Neuronal stem cell (in vitro differentiated cells): ENCODE data around the gene CACNB2.

ENCODE experiments used
- DNase-seq: peaks from one replicate; pipeline ENCODE4 v3.0.0-alpha.2; 2013; ENCODE audit warnings: low spot score
- H2AFZ ChIP-seq: one replicate; pipeline ENCODE4 v1.6.1; 2013; ENCODE audit warnings: mild to moderate bottlenecking, low read length, inconsistent platforms
- H2AK5ac ChIP-seq: 2 replicates; pipeline ENCODE4 v1.6.1; 2013; ENCODE audit warnings: low read depth, mild to moderate bottlenecking, inconsistent platforms, low read length, moderate library complexity, mixed read lengths
- H2BK120ac ChIP-seq: 2 replicates; pipeline ENCODE4 v1.6.1; 2013; ENCODE audit warnings: low read depth, mild to moderate bottlenecking, inconsistent platforms, low read length, moderate library complexity, mixed read lengths
- H2BK12ac ChIP-seq: one replicate; pipeline ENCODE4 v1.6.1; 2013; ENCODE audit warnings: low read length, inconsistent platforms
- H2BK15ac ChIP-seq: 2 replicates; pipeline ENCODE4 v1.6.1; 2013; ENCODE audit warnings: mild to moderate bottlenecking, low read length, inconsistent platforms, mixed read lengths
- H2BK5ac ChIP-seq: one replicate; pipeline ENCODE4 v1.6.1; 2013; ENCODE audit warnings: inconsistent platforms, mild to moderate bottlenecking, low read length, moderate library complexity
- H3K14ac ChIP-seq: one replicate; pipeline ENCODE4 v1.6.1; 2013; ENCODE audit warnings: low read length, inconsistent platforms
- H3K18ac ChIP-seq: 2 replicates; pipeline ENCODE4 v1.6.1; 2013; ENCODE audit warnings: low read length, inconsistent platforms
- H3K23ac ChIP-seq: 2 replicates; pipeline ENCODE4 v1.6.1; 2013; ENCODE audit warnings: low read depth, mild to moderate bottlenecking, mixed read lengths, low read length, inconsistent platforms; ENCODE audit not compliant: poor library complexity
- H3K27ac ChIP-seq: replicated peaks from 3 replicates; pipeline ENCODE4 v1.5.1; 2013; ENCODE audit warnings: low read length, inconsistent platforms
- H3K27me3 ChIP-seq, 3 experiments: 2 replicates each; pipeline ENCODE4 v1.6.1; 2013; ENCODE audit warnings: low read length in 3 of 3, mild to moderate bottlenecking in 2 of 3, inconsistent platforms in 1 of 3, low read depth in 1 of 3, mixed read lengths in 1 of 3, moderate library complexity in 1 of 3; ENCODE audit not compliant: control insufficient read depth in 3 of 3, insufficient read depth in 3 of 3
- H3K36me3 ChIP-seq, 2 donors: replicated peaks in 1 of 2; 2 replicates each; pipeline ENCODE4 v1.6.1; 2013; ENCODE audit warnings: low read length in 2 of 2; ENCODE audit not compliant: control insufficient read depth in 2 of 2, insufficient read depth in 2 of 2
- H3K4ac ChIP-seq: 2 replicates; pipeline ENCODE4 v1.6.1; 2013; ENCODE audit warnings: inconsistent platforms, mild to moderate bottlenecking, low read length, moderate library complexity
- H3K4me1 ChIP-seq, 2 donors: 1 replicate in 1 of 2; 2 replicates in 1 of 2; pipeline ENCODE4 v1.6.1; 2013; ENCODE audit warnings: low read length in 2 of 2, low read depth in 1 of 2; ENCODE audit not compliant: control insufficient read depth in 2 of 2, insufficient read depth in 1 of 2
- H3K4me2 ChIP-seq: one replicate; pipeline ENCODE4 v1.6.1; 2013; ENCODE audit warnings: mild to moderate bottlenecking, low read length, inconsistent platforms; ENCODE audit not compliant: insufficient read depth, poor library complexity, severe bottlenecking
- H3K4me3 ChIP-seq, 2 donors: 2 replicates each; pipeline ENCODE4 v1.5.1; 2013; ENCODE audit warnings: low read length in 2 of 2, mild to moderate bottlenecking in 2 of 2, inconsistent platforms in 1 of 2, moderate library complexity in 1 of 2
- H3K79me1 ChIP-seq: one replicate; pipeline ENCODE4 v1.6.1; 2013; ENCODE audit warnings: low read depth, mild to moderate bottlenecking, inconsistent platforms, low read length, moderate library complexity
- H3K9ac ChIP-seq: one replicate; pipeline ENCODE4 v1.6.1; 2013; ENCODE audit warnings: mild to moderate bottlenecking, low read depth, low read length, inconsistent platforms; ENCODE audit not compliant: poor library complexity
- H3K9me3 ChIP-seq, 2 donors: replicated peaks in 1 of 2; 2 replicates each; pipeline versions ENCODE3 to v1.6.1; 2013; ENCODE audit warnings: low read length in 2 of 2, mild to moderate bottlenecking in 2 of 2, inconsistent platforms in 1 of 2, low read depth in 1 of 2, mixed read lengths in 1 of 2, moderate library complexity in 1 of 2; ENCODE audit not compliant: control insufficient read depth in 2 of 2, insufficient read depth in 1 of 2
- H4K8ac ChIP-seq: one replicate; pipeline ENCODE4 v1.6.1; 2013; ENCODE audit warnings: low read depth, mild to moderate bottlenecking, inconsistent platforms, low read length, moderate library complexity
- H4K91ac ChIP-seq: one replicate; pipeline ENCODE4 v1.6.1; 2013; ENCODE audit warnings: low read length, low read depth, mild to moderate bottlenecking, inconsistent platforms; ENCODE audit not compliant: poor library complexity
- WGBS, 2 donors: extraction: QIAGEN DNeasy Blood & Tissue Kit; methylation state at CpG; one replicate each; pipeline ENCODE4 v1.1.7; 2013; ENCODE audit warnings: missing lambda C conversion rate in 2 of 2, mixed read lengths in 1 of 2; ENCODE audit not compliant: insufficient read length in 2 of 2, insufficient replicate concordance in 1 of 2; ENCODE audit errors: extremely low coverage in 2 of 2; 5-methylcytosine and 5-hydroxymethylcytosine counted together

Gene CACNB2

GRCh38 chr10:18252086-18252485, 111.9 kb downstream of the CACNB2 start:
- H2BK15ac ChIP-seq = no peak overlapping the region
- H2BK12ac ChIP-seq = no peak overlapping the region
- H3K79me1 ChIP-seq = no peaks in the 10 kb centered on the region
- H3K23ac ChIP-seq = no peak overlapping the region
- no peak overlapping the region for H3K27ac ChIP-seq
- no peak overlapping the region for H3K14ac ChIP-seq
- H3K9ac ChIP-seq = no peak overlapping the region
- no peak overlapping the region for H2BK120ac ChIP-seq
- H2BK5ac ChIP-seq = no peak overlapping the region
- no peak overlapping the region for H4K91ac ChIP-seq
- H3K4ac ChIP-seq = no peak overlapping the region
- H3K36me3 ChIP-seq = no peaks in the 10 kb centered on the region
- H3K18ac ChIP-seq = no peak overlapping the region
- H3K4me3 ChIP-seq = no peak overlapping the region
- H4K8ac ChIP-seq = no peak overlapping the region
- H3K4me2 ChIP-seq = no peak overlapping the region
- no CpG with 5 or more reads among the region's 7 CpGs for WGBS, 2 donors
- no peak overlapping the region for H2AFZ ChIP-seq
- no peak overlapping the region for H2AK5ac ChIP-seq
- no peak for DNase-seq
- H3K4me1 ChIP-seq = peaks cover 0 to under 1% of the 10 kb centered on the region in 2 donors
- no peaks in the 10 kb centered on the region for H3K9me3 ChIP-seq
- H3K27me3 ChIP-seq = no peaks in the 10 kb centered on the region

GRCh38 chr10:18254086-18254485, 113.9 kb downstream of the CACNB2 start:
- Histone ChIP-seq H2AFZ (no peak overlapping the region), H3K9ac (no peak overlapping the region), H2BK15ac (no peak overlapping the region), H2BK12ac (no peak overlapping the region), H4K8ac (no peak overlapping the region), H3K4me3 (no peak overlapping the region), H3K4me1 (no peaks in the 10 kb centered on the region), H3K4me2 (no peak overlapping the region), H3K36me3 (no peaks in the 10 kb centered on the region), H2AK5ac (no peak overlapping the region), H3K23ac (no peak overlapping the region), H4K91ac (no peak overlapping the region), H3K79me1 (no peaks in the 10 kb centered on the region), H3K27me3 (no peaks in the 10 kb centered on the region), H2BK120ac (no peak overlapping the region), H3K18ac (no peak overlapping the region), H2BK5ac (no peak overlapping the region), H3K14ac (no peak overlapping the region), H3K9me3 (no peaks in the 10 kb centered on the region), H3K4ac (no peak overlapping the region), H3K27ac (no peak overlapping the region)
- no CpG with 5 or more reads among the region's 2 CpGs for WGBS, 2 donors
- DNase-seq = no peak

DNA sequence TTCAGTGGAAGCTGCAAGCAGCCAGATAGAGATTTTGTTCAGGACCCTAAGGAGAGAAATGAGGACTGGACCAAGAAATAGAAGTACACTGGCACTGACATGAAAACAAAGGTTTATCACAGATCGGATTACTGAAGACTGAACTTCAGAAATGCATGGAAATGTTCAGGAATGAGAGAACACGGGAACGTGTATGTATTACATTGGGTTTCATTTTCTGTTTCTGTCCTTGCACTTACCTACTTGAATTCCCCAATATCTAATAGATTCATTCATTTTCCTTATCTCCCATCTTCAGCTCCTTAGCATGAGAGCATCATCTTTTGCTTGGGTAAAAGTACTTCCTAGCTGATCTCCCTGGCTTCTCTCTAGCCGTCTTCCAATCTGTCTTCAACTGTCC, 114.5 kb downstream of the CACNB2 start:
- Histone ChIP-seq H2BK12ac (no peak overlapping the region), H3K18ac (no peak overlapping the region), H3K27me3 (no peaks in the 10 kb centered on the region), H3K4ac (no peak overlapping the region), H2BK5ac (no peak overlapping the region), H3K9me3 (no peaks in the 10 kb centered on the region), H3K36me3 (no peaks in the 10 kb centered on the region), H4K91ac (no peak overlapping the region), H3K9ac (no peak overlapping the region), H2AFZ (no peak overlapping the region), H3K4me1 (no peaks in the 10 kb centered on the region), H4K8ac (no peak overlapping the region), H3K4me2 (no peak overlapping the region), H2AK5ac (no peak overlapping the region), H2BK120ac (no peak overlapping the region), H3K4me3 (no peak overlapping the region), H2BK15ac (no peak overlapping the region), H3K23ac (no peak overlapping the region), H3K27ac (no peak overlapping the region), H3K14ac (no peak overlapping the region), H3K79me1 (no peaks in the 10 kb centered on the region)
- no peak for DNase-seq
- WGBS, 2 donors = no CpG with 5 or more reads among the region's 4 CpGs

GRCh38 chr10:18260310-18260922, 120.2 kb downstream of the CACNB2 start:
- no peaks in the 10 kb centered on the region for H3K36me3 ChIP-seq
- H3K9me3 ChIP-seq = no peaks in the 10 kb centered on the region
- H2BK120ac ChIP-seq = no peak overlapping the region
- no peak for DNase-seq
- no peak overlapping the region for H3K27ac ChIP-seq
- H2BK5ac ChIP-seq = no peak overlapping the region
- H2BK15ac ChIP-seq = no peak overlapping the region
- H3K23ac ChIP-seq = no peak overlapping the region
- no peak overlapping the region for H2AK5ac ChIP-seq
- H3K4me3 ChIP-seq = no peak overlapping the region
- WGBS, 2 donors = no CpG with 5 or more reads among the region's 18 CpGs
- no peak overlapping the region for H3K14ac ChIP-seq
- H3K4me2 ChIP-seq = no peak overlapping the region
- no peaks in the 10 kb centered on the region for H3K79me1 ChIP-seq
- no peak overlapping the region for H3K9ac ChIP-seq
- H4K91ac ChIP-seq = no peak overlapping the region
- H2BK12ac ChIP-seq = no peak overlapping the region
- H3K18ac ChIP-seq = no peak overlapping the region
- no peak overlapping the region for H4K8ac ChIP-seq
- peaks cover 0 to 5% (median 0%) of the 10 kb centered on the region in 3 experiments for H3K27me3 ChIP-seq
- H3K4me1 ChIP-seq = peaks cover 0 to 3% of the 10 kb centered on the region in 2 donors
- H3K4ac ChIP-seq = no peak overlapping the region
- H2AFZ ChIP-seq = peak overlapping the region; percentile 37
